ENCODE results near the gene ZMYND8.

- no peak for TF ChIP-seq CTCF (conservative IDR thresholded peaks at IDR 0.05; ENCODE audit: low read depth, low read length)
- TF ChIP-seq POLR2A (IDR thresholded peaks at IDR 0.05; ENCODE audit: low read depth, low read length): no peak
- TF ChIP-seq MXI1 (IDR thresholded peaks at IDR 0.05; ENCODE audit: borderline replicate concordance, low read depth, low read length): no peak
- no peak for TF ChIP-seq MAZ (IDR thresholded peaks at IDR 0.05; ENCODE audit: borderline replicate concordance, low read depth, low read length)
- TF ChIP-seq ELK1 (IDR thresholded peaks at IDR 0.05; ENCODE audit: borderline replicate concordance, low read depth, low read length): no peak
These were observed 80.2 kb downstream of the ZMYND8 start for GRCh38 chr20:47276251-47276650.

Measured in IMR-90 (cell line).